ENCODE results near the gene ECM2.

The ECM2 gene

DNA sequence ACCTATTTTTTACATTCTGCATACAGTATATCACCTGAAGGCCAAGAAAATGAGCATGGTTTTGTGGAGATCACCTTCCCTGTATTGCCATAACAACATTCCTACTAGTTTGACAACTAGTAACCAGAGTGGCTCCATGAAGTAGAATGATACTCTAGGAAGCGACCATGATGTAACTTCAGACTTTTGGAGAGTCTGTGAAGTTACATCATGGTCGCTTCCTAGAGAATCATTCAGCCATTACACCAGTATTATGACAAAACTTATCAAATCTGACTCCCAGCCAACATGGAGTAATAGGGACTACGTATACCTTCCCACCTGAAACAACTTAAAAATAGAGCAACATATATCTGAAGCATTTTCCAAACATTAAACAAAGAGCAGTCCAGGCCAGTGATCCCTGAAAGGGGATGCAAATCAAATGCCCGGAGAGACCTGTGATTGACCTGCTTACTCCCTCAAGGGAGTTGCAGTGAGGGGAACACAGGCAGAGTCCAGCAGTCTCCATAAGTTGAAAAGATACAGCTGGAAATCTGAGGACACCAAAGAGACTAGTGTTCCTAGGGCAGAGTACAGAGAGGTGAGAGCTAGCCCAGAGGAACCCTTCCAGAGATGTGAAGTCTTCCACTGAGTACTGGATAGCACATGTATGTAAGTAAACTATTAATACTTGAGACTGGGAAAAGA lies 7.8 kb downstream of the ECM2 start:
- DNase-seq, result no peak

DNA sequence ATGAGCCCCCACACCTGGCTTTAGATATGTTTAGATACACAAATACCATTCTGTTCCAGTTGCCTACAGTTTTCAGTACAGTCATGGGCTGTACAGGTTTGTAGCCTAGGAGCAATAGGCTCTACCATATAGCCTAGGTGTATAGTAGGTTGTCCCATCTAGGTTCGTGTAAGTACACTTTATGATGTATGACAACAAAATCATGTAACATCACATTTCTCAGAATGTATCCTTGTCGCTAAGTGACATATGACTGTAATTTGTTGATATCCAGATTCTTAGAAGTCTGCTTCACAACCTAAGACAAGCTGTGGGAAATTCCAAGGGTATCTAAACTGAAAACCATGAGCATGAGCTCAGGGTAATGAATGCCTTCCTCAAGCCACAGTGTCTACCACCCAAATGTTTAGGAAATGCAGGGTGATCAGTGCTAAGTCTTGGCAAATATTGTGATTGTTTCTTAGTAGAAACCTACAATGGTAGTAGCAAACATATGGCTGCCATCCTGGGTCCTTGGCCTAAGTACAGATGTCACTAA lies 8.4 kb downstream of the ECM2 start:
- DNase-seq, result no peak

DNA sequence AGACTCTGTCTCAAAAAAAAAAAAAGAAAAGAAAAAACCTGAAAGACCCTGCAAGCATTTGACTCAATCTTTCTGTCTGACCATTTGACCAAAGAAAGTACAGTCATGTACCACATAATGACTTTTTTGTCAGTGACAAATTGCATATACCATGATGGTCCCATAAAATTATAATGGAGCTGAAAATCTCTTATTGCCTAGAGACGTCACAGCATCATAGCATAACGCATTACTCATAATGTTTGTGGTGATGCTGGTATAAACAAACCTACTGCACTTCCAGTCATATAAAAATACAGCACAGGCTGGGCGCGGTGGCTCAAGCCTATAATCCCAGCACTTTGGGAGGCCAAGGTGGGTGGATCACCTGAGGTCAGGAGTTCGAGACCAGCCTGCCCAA lies 10.5 kb downstream of the ECM2 start:
- no peak for DNase-seq

DNA sequence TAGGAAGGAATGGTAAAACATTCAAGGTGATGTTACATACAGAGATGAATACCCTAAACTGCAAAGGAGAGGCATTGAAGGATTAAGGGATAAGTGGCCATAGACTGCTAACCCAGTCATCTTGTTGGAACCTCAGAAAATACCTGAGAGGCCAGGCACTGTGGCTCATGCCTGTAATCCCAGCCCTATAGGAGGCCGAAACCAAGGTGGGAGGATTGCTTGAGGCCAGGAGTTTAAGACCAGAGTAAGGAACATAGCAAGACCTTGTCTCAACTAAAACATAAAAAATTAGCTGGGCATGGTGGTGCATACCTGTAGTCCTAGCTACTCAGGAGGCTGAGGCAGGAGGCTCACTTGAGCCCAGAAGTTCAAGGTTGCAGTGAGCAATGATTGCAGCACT lies 10.9 kb downstream of the ECM2 start:
- no peak for DNase-seq

DNA sequence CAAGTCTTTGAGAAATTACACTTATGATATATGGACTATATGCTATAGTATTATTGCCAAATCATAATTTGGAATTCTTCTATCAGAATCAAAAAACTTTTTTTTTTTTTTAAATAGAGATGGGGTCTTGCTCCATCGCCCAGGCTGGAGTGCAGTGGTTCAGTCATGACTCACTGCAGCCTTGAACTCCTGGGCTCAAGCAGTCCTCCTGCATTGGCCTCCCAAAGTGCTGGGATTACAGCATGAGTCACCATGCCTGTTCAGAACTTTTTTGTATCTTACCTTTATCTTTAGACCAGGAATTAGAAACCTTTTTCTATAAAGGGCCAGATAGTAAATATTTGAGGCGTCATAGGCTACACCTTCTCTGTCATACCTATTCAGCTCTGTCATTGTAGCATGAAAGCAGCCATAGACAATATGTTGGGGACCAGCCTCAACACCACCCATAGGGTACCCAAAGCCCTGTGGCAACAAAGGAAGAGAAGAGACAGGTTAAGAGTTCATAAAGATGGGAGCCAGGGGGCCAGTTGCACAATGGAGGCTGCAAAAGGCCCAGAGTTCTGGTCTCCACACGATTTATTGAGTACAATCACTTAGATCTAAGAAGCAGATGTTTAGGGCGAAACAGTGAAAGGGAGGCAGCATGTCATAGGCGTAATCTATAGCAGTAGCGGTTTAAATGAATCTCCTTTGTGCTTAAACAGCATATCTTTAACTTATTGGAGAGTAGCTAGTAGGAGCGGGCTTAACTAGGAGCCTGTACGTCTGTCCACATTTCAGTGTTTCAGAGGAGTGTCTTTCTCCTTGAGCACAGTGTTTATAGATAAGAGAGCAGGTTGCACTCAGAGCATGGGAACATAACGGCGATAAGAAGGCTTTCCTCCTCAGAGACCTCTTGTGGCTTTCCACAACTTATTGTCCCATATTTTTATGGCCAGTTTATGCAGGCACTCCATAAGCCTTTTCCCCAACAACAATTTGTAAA lies 12.5 kb downstream of the ECM2 start:
- no peak for DNase-seq

DNA sequence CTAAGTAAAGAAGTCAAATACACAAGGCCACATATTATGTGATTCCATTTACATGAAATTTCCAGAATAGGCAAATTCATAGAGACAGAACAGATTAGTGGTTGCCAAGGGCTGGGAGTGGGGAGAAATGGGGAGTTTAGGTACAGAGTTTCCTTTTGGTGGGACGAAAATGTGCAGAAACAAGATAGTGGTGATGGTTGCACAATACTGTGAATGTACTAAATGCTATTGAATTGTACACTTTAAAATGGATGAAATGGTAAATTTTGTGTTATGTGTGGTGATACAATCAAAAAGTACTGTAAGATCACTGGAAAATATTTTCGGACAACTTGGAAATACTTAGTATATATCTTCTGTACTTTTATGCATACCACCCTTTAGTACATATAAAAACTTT lies 15.0 kb downstream of the ECM2 start:
- no peak for DNase-seq

DNA sequence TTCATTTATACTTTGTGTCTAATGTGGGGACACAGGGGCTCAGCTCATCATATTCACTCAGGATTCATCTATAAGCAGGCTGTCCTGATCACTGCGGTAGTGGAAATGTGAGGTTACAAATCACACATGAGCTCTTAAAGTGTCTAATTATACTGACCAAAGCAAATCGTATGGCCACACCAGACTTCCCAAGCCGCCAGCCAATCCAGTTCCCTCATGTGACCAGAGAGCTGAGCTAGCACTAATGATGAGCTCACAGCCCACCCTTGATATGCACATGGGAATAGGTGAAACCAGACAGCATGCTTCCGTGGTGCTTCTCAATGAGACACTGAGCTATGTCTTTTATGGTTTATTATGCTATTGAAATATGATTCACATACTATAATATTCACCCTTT lies 17.6 kb downstream of the ECM2 start:
- DNase-seq, result peak; percentile 31

DNA sequence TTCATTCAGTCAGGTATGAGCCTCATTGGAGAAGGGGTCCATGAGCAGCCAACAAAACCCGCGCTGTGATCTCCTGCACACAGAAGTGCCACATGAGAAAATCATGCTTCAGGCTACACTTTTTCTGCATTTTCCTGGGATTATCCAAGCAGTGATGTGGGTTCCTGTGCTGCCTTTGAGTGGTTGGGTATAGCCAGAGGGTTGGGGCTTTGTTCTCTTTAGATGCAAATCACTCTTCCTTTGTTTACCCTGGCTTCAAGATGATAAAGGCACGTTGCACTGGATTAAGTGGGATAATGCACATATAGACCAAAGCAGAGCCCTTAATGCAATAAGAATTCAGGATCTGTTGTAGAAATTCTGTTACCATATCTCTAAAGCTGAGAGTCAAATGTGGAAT lies 18.7 kb downstream of the ECM2 start:
- no peak for DNase-seq

DNA sequence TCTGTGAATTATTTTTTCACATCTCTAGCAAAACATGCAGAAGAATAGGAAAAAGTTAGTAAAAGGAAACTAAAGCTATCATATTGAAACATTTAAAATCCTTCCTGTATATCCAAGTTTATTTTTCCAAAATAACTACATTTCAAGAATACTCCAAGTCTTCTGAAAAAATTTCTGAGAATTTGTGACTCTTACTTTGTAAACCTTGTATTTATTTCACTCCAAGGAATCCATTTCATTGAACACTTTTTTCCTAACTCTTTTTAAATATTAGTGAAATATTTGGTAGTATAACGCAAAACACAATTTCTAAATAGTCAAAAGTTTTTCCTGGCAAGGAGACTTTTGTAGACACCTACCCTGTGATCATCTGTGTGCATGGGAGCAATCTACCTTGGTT lies 19.3 kb downstream of the ECM2 start:
- no peak for DNase-seq

DNA sequence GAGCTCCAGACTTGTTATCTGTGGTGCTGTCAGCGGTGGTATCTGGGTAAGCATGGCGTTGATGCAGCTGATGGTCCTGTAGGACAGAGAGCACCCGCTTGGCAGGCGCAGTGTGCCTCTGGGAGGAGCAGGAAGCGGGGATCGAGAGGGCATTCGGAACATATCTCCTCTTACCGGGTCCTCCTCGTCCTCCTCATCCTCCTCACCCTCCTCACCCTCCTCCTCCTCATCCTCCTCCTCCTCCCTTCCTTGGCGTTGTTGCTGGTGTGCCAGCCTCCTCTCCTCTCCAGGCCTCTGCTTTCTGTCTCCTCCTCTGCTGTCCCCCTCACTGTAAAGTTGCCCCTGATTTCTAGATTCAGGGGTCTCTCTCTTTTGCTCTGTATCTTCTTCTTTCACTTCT lies 21.2 kb downstream of the ECM2 start:
- DNase-seq, result no peak

DNA sequence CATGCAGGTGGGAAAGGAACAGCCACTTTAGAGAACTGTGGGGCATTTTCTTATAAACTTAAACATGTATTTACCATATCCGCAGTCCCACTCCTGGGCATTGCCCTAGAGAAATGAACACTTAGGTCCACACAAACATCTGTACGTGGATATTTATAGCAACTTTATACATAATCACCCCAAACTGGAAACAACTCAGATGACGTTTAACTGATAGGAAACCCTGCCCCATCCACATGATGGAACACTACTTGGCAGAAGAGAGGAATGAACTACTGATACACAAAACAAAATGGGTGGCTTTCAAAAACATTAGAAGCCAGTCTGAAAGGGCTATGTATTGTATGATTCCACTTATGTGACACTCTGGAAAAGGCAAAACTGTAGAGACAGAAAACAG lies 22.4 kb downstream of the ECM2 start:
- DNase-seq, result no peak

DNA sequence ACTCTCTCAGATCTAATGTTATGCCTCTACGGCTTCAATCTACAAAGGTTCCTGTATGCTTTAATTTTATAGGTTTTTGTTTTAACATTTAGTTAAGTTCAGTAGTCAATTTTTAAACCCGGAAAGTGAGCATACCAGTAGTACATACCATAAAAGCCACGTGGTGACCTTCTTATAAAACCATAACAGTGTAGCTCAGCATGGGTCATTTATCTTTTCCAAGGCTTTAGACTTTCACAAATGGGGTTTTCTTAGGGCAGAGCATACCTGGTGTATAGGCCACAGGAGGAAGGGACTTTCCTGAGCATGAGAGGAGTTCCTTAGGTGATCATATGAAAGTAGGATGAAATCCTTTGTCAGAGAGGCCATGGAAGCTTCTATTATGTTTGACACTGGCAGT lies 23.2 kb downstream of the ECM2 start:
- DNase-seq, result peak; percentile 47

DNA sequence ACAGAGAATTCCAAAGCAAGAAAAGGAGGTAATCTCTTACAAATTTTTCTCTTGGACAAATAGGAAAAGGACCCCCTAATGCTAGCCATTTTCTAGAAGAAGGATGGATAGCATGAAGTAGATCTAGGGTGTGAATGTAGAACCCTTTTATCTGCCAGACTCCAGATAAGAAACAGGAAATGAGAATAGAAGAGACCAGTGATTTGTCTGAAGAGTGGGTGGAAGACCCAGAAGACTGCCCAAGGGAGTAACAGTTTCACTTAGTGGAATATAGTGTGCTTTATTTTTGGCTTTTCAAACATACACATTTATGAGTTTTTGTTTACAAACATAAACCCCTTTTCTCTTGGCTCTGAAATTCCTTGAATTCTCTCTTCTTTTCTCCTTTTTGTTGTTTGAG lies 25.0 kb downstream of the ECM2 start:
- no peak for DNase-seq

DNA sequence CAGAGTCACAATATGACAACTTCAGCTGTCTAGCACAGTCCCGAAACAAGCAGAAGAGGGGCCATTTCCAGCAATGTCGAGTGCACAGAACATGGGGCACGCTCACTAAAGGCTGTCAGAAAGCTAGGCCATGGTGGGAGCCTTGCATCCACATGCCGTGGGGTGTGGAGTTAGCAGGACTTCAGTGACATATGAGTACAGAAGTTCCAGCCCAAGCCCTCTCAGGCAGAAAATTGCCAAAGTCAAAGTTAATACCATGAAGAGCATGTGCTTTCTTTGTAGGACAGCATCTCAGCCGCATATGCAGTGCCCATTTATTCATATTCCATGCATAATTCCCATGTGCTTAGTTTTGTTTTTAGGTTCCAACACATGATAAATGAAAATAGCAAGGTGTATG lies 26.7 kb downstream of the ECM2 start:
- DNase-seq, result no peak

DNA sequence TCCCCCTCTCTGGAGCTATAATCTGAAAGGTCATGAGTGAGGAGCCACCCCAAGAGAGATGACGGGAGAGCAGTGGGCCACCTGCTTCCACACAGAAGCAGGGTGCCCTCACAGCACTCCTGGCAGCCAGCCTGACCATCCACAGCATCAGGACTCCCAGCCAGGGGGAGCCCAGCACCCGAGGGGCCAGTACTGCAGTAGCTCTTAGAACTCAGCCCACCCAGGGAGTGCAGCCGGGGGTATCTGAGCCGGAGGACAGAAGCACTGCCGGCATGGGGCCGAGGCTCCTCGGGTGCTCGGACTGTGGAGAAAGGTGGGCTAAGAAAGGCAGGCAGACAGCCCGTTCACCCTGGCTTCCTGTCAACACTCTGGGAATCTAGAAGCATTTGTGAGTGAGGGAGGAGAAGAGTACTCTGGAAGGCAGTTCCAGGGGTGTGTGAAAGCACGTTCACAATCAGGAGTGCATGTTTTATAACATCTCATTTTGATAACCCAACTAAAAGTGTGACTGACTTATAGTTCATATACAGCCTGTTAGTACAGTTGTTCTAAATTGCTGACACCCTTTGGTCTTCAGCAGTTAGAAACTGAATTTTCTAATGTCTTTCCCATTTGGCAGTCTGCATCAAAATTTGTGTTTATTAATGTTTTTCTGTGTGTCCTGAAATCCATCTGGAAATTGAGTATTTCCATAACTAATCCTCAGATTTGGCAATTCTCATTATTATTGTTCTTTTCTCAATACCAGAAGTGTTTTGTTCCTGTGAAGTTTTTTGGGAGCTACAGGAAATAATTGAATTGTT lies 27.6 kb downstream of the ECM2 start:
- peak; percentile 33 for DNase-seq

DNA sequence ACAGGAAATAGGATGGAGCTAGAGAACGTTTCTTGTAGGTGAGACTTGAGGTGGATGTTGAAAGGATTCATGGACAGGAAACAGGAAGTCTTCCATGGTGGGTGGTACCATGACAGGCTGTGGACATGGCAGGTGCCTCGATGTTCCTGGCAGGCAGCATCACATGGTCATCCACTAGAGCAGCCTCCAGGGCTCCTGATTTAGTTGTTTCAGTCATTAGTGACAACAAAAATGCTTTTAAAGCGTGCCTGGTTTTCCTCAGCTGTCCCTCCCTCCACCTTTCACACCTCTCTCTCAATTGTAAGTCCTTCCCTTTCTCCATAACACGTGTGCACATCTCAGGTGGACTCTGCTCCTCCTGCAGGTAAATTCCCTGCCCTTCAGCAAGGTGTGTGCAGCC lies 28.3 kb downstream of the ECM2 start:
- DNase-seq, result no peak

DNA sequence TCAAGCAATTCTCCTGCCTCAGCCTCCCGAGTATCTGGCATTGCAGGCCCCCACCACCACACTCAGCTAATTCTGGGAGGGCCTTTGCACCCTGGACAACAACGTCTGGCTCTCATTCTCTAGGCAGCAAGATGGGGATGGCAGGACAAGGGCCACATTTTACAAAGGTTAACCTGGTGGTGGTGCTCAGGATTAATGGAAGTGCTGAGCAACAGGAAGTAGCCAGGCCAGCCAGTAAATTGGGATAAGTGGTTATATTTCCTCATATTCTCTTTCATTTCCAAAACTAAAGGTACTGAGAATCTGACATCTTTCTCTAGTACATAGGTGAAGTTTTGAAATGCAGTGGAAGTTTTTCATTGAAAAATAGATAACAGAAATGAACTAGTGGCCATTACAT lies 28.8 kb downstream of the ECM2 start:
- peak; percentile 30 for DNase-seq

DNA sequence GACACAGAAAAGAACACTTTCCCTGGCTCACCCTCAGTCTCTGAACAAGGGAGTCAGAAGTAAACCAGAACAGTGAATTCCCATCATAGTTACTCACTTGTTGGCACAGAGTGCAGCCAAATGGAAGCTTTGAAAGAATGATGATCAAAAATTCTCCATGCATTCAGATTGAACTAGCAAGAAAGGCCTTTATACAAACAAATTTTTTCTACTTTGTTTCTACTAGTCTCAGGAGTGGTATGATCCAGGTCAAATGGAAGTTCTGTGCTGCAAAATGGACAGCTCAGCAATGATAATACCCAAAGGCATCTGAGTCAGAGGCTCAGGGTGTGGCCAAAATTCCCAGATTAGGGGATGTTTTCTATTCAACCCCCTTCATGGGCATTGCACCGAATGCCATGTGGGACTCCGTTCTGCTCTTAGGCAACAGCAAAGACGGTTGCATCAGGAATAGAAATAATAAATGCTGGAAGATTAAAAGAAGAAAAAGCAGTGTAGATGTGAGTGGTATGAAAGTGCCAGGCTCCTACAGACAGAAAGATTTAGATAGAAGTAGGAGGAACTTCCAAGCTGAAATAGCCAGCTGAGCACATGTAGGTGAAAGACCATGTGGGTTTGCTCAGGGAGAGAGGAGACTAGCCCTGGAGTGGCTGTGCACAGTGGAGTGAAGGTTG lies 29.5 kb downstream of the ECM2 start:
- DNase-seq, result peak; percentile 99

DNA sequence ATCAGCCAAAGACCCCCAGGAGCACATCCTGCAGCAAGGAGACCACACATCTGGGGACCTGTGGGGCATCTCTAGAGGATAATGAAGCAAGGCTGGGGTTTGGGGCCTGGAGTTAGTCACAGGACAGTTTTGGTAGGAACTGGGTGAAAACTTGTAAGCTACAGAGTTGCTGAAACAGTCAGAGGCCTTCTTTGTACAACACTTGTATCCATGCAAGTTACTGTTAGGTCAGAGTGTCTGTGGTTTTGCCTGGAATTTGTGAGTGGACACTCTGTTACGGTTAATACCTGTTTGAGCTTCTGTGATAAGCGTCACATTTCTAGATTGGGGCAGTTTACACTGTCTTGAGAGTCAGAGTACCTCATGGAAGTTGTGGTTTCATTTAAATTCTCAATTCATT lies 30.9 kb downstream of the ECM2 start:
- no peak for DNase-seq

DNA sequence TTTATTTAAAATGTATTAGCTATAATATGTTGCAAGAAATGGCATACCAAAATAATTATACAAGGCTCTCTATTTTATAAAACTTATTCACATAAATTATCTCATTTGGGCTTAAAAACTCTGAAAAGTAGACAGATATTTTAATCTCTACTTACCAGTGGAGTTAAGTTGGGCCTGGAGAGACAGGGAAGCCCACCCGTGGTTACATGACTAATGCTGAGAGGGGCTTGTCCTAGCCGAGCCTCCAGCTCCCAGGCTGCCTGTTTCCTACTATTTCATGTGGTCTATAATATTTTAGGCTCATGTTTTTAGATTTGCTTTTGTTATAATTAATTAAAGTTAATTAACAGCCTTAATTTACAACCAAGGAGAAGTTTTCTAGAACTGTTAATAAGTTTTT lies 32.6 kb downstream of the ECM2 start:
- DNase-seq, result no peak

DNA sequence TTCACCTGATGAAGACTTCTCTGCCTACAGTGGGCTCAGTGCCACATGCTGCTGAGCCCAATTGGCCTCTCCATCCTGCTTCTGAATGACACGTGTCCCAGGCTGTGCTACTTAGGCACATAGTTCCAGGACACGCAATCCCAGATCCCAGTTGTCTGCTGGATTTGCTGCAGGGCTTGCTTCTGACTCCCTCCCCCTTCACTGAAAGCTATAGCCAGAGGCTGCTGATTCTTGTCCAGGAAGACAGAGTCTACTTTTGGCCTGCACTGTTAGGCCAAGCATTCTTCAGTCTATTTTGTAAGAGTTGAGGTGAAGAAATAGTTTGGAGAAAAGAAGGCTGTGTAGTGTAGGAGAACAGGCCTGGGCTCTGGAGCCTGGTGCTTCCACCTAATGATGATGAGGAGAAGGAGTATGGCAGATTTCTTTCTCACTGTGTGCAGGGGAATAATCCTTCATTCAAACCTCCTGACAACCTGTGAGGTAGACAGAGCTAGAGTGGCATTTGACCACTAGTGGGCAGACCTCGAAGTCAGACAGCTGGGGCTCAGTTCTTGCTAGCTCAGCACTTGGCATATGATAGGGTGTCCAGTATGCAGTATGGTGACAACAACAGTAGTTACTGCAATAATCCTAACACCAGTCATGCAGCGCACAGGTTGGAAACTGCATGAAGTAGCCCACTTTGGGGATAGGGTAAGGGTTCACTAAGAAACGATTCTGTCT lies 34.0 kb downstream of the ECM2 start:
- DNase-seq, result peak; percentile 28

DNA sequence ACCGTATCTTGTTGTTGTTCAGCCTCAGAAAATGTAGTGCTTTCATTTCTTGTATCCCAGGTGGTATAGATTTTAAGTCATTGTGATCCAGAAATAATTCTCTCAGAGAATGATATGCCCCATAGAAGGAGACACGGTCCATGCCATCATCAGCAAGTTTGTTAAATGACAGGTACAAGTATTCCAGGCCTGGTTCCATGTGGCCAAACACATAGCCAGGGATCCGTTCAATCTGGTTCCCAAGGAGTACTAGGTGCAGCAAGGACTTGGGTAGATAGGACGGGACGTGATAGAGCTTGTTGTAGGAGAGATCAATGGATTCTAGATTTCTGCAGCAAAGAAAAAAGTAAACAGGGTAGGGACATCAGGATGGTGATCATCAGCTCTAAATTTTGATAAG lies 35.1 kb downstream of the ECM2 start:
- no peak for DNase-seq

Measured in fibroblast of skin of scalp (primary cell).